Stomach (tissue), 9 donors: ENCODE data around the gene PAX5. TPM values are rescaled to one million over a fixed set of nuclear protein-coding genes. Genes with fewer than 3 reads are reported as not detected.

Experiments used
- DNase-seq, 2 donors: peaks; one replicate each; pipeline versions ENCODE4 v3.0.0 to v3.0.0-alpha.2; 2013 to 2019
- H3K27ac ChIP-seq, 5 donors: fragments of 200-600 bp in 4 of 5; sonication (generic) in 4 of 5; one replicate each; pipeline ENCODE4 v1.5.1; 2013 to 2019; ENCODE audit warnings: mild to moderate bottlenecking in 1 of 5, moderate library complexity in 1 of 5
- H3K27me3 ChIP-seq, 3 donors: fragments of 200-600 bp; sonication (generic); one replicate each; pipeline ENCODE4 v1.5.1; 2017 to 2019; ENCODE audit warnings: mixed run types in 1 of 3
- H3K36me3 ChIP-seq, 4 donors: fragments of 200-600 bp; sonication (generic); 1 replicate in 3 of 4; 2 replicates in 1 of 4; pipeline ENCODE4 v1.5.1; 2016 to 2019
- H3K4me1 ChIP-seq, 4 donors: fragments of 200-600 bp; sonication (generic); one replicate each; pipeline ENCODE4 v1.5.1; 2016 to 2019
- H3K4me3 ChIP-seq, 4 donors: fragments of 200-600 bp; sonication (generic) in 3 of 4; one replicate each; pipeline ENCODE4 v1.5.1; 2016 to 2019; ENCODE audit warnings: mild to moderate bottlenecking in 1 of 4
- H3K9me3 ChIP-seq, 4 donors: fragments of 200-600 bp; sonication (generic); one replicate each; pipeline ENCODE4 v1.5.1; 2016 to 2019
- CTCF ChIP-seq, 7 experiments: fragments of 450-650 bp in 4 of 7; fragments of 200-600 bp in 3 of 7; sonication (generic) in 3 of 7; IDR thresholded peaks; one replicate each; pipeline ENCODE4 v1.5.1; 2016 to 2019; ENCODE audit warnings: antibody characterized with exemption in 7 of 7, control low read depth in 2 of 7, mild to moderate bottlenecking in 1 of 7
- EP300 ChIP-seq: sonication (generic); formaldehyde crosslinking; IDR thresholded peaks from one replicate; pipeline ENCODE4 v1.6.1; 2017; ENCODE audit warnings: antibody characterized with exemption
- POLR2A ChIP-seq, 4 donors: fragments of 450-650 bp; IDR thresholded peaks; one replicate each; pipeline ENCODE4 v1.6.1; 2016; ENCODE audit warnings: antibody characterized with exemption in 4 of 4, control low read depth in 2 of 4, mild to moderate bottlenecking in 1 of 4, moderate library complexity in 1 of 4
- POLR2AphosphoS5 ChIP-seq, 3 donors: sonication (generic); formaldehyde crosslinking; IDR thresholded peaks; one replicate each; pipeline ENCODE4 v1.6.1; 2016; ENCODE audit warnings: antibody characterized with exemption in 3 of 3
- WGBS, 5 donors: extraction: QIAGEN DNeasy Blood & Tissue Kit in 3 of 5; methylation state at CpG; one replicate each; pipeline versions ENCODE4 v1.1.5 to v1.1.7; 2013 to 2018; 5-methylcytosine and 5-hydroxymethylcytosine counted together
- intact Hi-C: fragments of 100-400 bp; cut with DNase I; formaldehyde crosslinking; loops from one replicate; pipeline ENCODE4 v1.15.1; 2023; ENCODE audit warnings: low total_unique reads
- polyA plus RNA-seq, 3 donors: library from polyadenylated mRNA; stranded (reverse); fragments of 200-250 nt; gene quantifications; one replicate each; pipeline ENCODE4 v1.2.3, GENCODE V29; 2013
- total RNA-seq, 5 donors: library from RNA; depleted of rRNA; stranded (reverse); fragments of >200 nt; gene quantifications; one replicate each; pipeline versions ENCODE4 v1.1.0 to v1.2.3, GENCODE V29; 2014 to 2016
- donor health status: healthy with polysubstance abuse.
- donor health status: Bipolar disorder and iron deficiency.
- donor health status: healthy.

The PAX5 gene
- total and polyA plus RNA-seq, 8 donors, result 0.43 to 1.3 TPM; not detected in 6

- Histone ChIP-seq H3K27me3 (peaks cover 0 to 62% (median 4%) of the 10 kb centered on the region in 3 donors), H3K4me3 (no peak overlapping the region), H3K27ac (no peak overlapping the region), H3K4me1 (peaks cover 0 to 7% (median 0%) of the 10 kb centered on the region in 4 donors), H3K36me3 (no peaks in the 10 kb centered on the region), H3K9me3 (no peaks in the 10 kb centered on the region)
- intact Hi-C loops, result no loop called here
- DNase-seq, result no peak
- WGBS, 5 donors, result 65 to 86% (median 77%) methylated on average over 9 of the region's 9 CpGs
- TF ChIP-seq POLR2A (IDR thresholded peaks at IDR 0.05) (no peak), POLR2AphosphoS5 (IDR thresholded peaks at IDR 0.05) (no peak), EP300 (no peak)
Observed at GRCh38 chr9:36956908-36957307, 77.2 kb downstream of the PAX5 start.

GRCh38 chr9:36950389-36950788 is 83.7 kb downstream of the PAX5 start:
- Histone ChIP-seq H3K4me1 (no peaks in the 10 kb centered on the region), H3K9me3 (no peaks in the 10 kb centered on the region), H3K36me3 (no peaks in the 10 kb centered on the region), H3K27ac (no peak overlapping the region), H3K4me3 (no peak overlapping the region), H3K27me3 (peaks cover 0 to 42% (median 0%) of the 10 kb centered on the region in 3 donors)
- intact Hi-C loops, result no loop called here
- TF ChIP-seq POLR2AphosphoS5 (IDR thresholded peaks at IDR 0.05) (no peak), CTCF (IDR thresholded peaks at IDR 0.05) (no peak), EP300 (no peak), POLR2A (IDR thresholded peaks at IDR 0.05) (no peak)
- 62 to 73% (median 70%) methylated on average over 4 of the region's 4 CpGs for WGBS, 5 donors
- DNase-seq, result no peak

GRCh38 chr9:36949466-36949865 is 84.6 kb downstream of the PAX5 start:
- no peaks in the 10 kb centered on the region for H3K9me3 ChIP-seq
- no peak for DNase-seq
- no peak overlapping the region for H3K4me3 ChIP-seq
- no peaks in the 10 kb centered on the region for H3K4me1 ChIP-seq
- intact Hi-C loops, result no loop called here
- H3K27ac ChIP-seq, result no peak overlapping the region
- no peaks in the 10 kb centered on the region for H3K36me3 ChIP-seq
- 65 to 83% (median 74%) methylated on average over 5 to 6 of the region's 6 CpGs for WGBS, 5 donors
- TF ChIP-seq EP300, result no peak
- TF ChIP-seq CTCF (IDR thresholded peaks at IDR 0.05), result no peak
- TF ChIP-seq POLR2A (IDR thresholded peaks at IDR 0.05), result no peak
- TF ChIP-seq POLR2AphosphoS5 (IDR thresholded peaks at IDR 0.05), result no peak
- H3K27me3 ChIP-seq, result peaks cover 0 to 36% (median 0%) of the 10 kb centered on the region in 3 donors

GRCh38 chr9:36948051-36948450 is 86.0 kb downstream of the PAX5 start:
- DNase-seq, result no peak
- TF ChIP-seq EP300 (no peak), CTCF (IDR thresholded peaks at IDR 0.05) (no peak), POLR2AphosphoS5 (IDR thresholded peaks at IDR 0.05) (no peak), POLR2A (IDR thresholded peaks at IDR 0.05) (no peak)
- Histone ChIP-seq H3K36me3 (no peaks in the 10 kb centered on the region), H3K27ac (no peak overlapping the region), H3K4me3 (no peak overlapping the region), H3K27me3 (peaks cover 0 to 27% (median 0%) of the 10 kb centered on the region in 3 donors), H3K4me1 (no peaks in the 10 kb centered on the region), H3K9me3 (no peaks in the 10 kb centered on the region)
- intact Hi-C loops, result no loop called here
- 65 to 73% (median 71%) methylated on average over 11 to 13 of the region's 13 CpGs for WGBS, 5 donors

- no peak for TF ChIP-seq POLR2A (IDR thresholded peaks at IDR 0.05)
- WGBS, 5 donors, result 72 to 77% (median 74%) methylated on average over 5 of the region's 5 CpGs
- intact Hi-C loops, result no loop called here
- DNase-seq, result no peak
- H3K4me1 ChIP-seq, result no peaks in the 10 kb centered on the region
- no peaks in the 10 kb centered on the region for H3K36me3 ChIP-seq
- no peaks in the 10 kb centered on the region for H3K9me3 ChIP-seq
- no peak overlapping the region for H3K4me3 ChIP-seq
- peaks cover 0 to 27% (median 0%) of the 10 kb centered on the region in 3 donors for H3K27me3 ChIP-seq
- no peak overlapping the region for H3K27ac ChIP-seq
Observed at GRCh38 chr9:36946653-36947052, 87.4 kb downstream of the PAX5 start.
